Kidney (tissue), 2 donors: Measurements from ENCODE around the gene CCL3. TPM values are rescaled to one million over a fixed set of nuclear protein-coding genes. Genes with fewer than 3 reads are reported as not detected.

Experiments
- polyA plus RNA-seq: library from polyadenylated mRNA; stranded (reverse); fragments of 350-450 nt; fragmentation: Illumina TruSeq; extraction: RNeasy Lipid Tissue Mini Kit (QIAGEN cat#74804); gene quantifications from one replicate; pipeline ENCODE4 v1.2.3, GENCODE V29; 2014; ENCODE audit warnings: low read depth, low replicate concordance; ENCODE audit not compliant: insufficient read depth
- total RNA-seq: library from RNA; stranded (reverse); fragmentation: NEBNext Ultra II Directional; extraction: Animal tissue kit (Norgen Biotek cat#: 25700); gene quantifications from one replicate; pipeline ENCODE4 v1.2.1, GENCODE V29; 2021
- donor health status: DM: yes; HTN: yes; CAD: no.

The CCL3 gene
- total and polyA plus RNA-seq, 2 donors from 2014 or later: 4.2 to 6.6 TPM

Other genes with a start within 250 kb of the CCL3 start
- 0.16 TPM for gene HEATR9, start 221.3 kb downstream of the CCL3 start, total RNA-seq
- not detected for gene HEATR9, start 221.3 kb downstream of the CCL3 start, polyA plus RNA-seq
- 10.3 TPM for gene CCL5, start 209.8 kb downstream of the CCL3 start, total RNA-seq
- 4.2 TPM for gene CCL5, start 209.8 kb downstream of the CCL3 start, polyA plus RNA-seq
- gene RDM1, start 159.4 kb downstream of the CCL3 start, total RNA-seq: not detected
- gene RDM1, start 159.4 kb downstream of the CCL3 start, polyA plus RNA-seq: 0.56 TPM
- gene LYZL6, start 146.4 kb downstream of the CCL3 start, total RNA-seq: not detected
- not detected for gene LYZL6, start 146.4 kb downstream of the CCL3 start, polyA plus RNA-seq
- gene CCL16, start 108.6 kb downstream of the CCL3 start, total RNA-seq: 0.79 TPM
- gene CCL16, start 108.6 kb downstream of the CCL3 start, polyA plus RNA-seq: not detected
- gene CCL14, start 103.4 kb downstream of the CCL3 start, total RNA-seq: 134 TPM
- gene CCL14, start 103.4 kb downstream of the CCL3 start, polyA plus RNA-seq: 14.2 TPM
- gene CCL15, start 88.6 kb downstream of the CCL3 start, total RNA-seq: 0.82 TPM
- gene CCL15, start 88.6 kb downstream of the CCL3 start, polyA plus RNA-seq: 22.2 TPM
- 18.1 TPM for gene CCL23, start 72.2 kb downstream of the CCL3 start, total RNA-seq
- gene CCL23, start 72.2 kb downstream of the CCL3 start, polyA plus RNA-seq: 4.8 TPM
- gene CCL18, start 25.9 kb downstream of the CCL3 start, total RNA-seq: 4.5 TPM
- gene CCL18, start 25.9 kb downstream of the CCL3 start, polyA plus RNA-seq: not detected
- 5.1 TPM for gene CCL4, start 13.7 kb upstream of the CCL3 start, total RNA-seq
- 3.9 TPM for gene CCL4, start 13.7 kb upstream of the CCL3 start, polyA plus RNA-seq
- 7.7 TPM for gene TBC1D3B, start 86.5 kb upstream of the CCL3 start, total RNA-seq
- 1.3 TPM for gene TBC1D3B, start 86.5 kb upstream of the CCL3 start, polyA plus RNA-seq
- 0.38 TPM for gene CCL3L1, start 106.6 kb upstream of the CCL3 start, total RNA-seq
- 1.2 TPM for gene CCL3L1, start 106.6 kb upstream of the CCL3 start, polyA plus RNA-seq
- gene CCL4L2, start 120.9 kb upstream of the CCL3 start, total RNA-seq: 1.6 TPM
- gene CCL4L2, start 120.9 kb upstream of the CCL3 start, polyA plus RNA-seq: 3.4 TPM
- gene TBC1D3I, start 174.4 kb upstream of the CCL3 start, total RNA-seq: 0.41 TPM
- gene TBC1D3I, start 174.4 kb upstream of the CCL3 start, polyA plus RNA-seq: not detected
- gene TBC1D3G, start 233.7 kb upstream of the CCL3 start, total RNA-seq: not detected
- not detected for gene TBC1D3G, start 233.7 kb upstream of the CCL3 start, polyA plus RNA-seq